Esophagus squamous epithelium (tissue), 5 donors: ENCODE data around the gene SLC35E2B. TPM values are rescaled to one million over a fixed set of nuclear protein-coding genes. Genes with fewer than 3 reads are reported as not detected.
"Not testable (repeated sequence)": the region's sequence is repeated elsewhere in the genome, so short reads cannot be mapped to it uniquely, and the experiment has no call there.

Experiments used
- DNase-seq: peaks from one replicate; lab custom pipeline; 2025; lab: John Stamatoyannopoulos, UW
- H3K27ac ChIP-seq, 4 donors: fragments of 200-600 bp; sonication (generic); one replicate each; pipeline ENCODE4 v1.5.1; 2016 to 2019; ENCODE audit warnings: mild to moderate bottlenecking in 1 of 4
- H3K27me3 ChIP-seq, 4 donors: fragments of 200-600 bp; sonication (generic); 1 replicate in 3 of 4; 2 replicates in 1 of 4; pipeline versions ENCODE4 v1.5.1 to v1.6.0; 2017 to 2021; ENCODE audit warnings: antibody characterized with exemption in 1 of 4
- H3K36me3 ChIP-seq, 3 donors: fragments of 200-600 bp; sonication (generic); one replicate each; pipeline ENCODE4 v1.5.1; 2016 to 2019
- H3K4me1 ChIP-seq, 3 donors: fragments of 200-600 bp; sonication (generic); one replicate each; pipeline ENCODE4 v1.5.1; 2017 to 2019
- H3K4me3 ChIP-seq, 4 donors: fragments of 200-600 bp; sonication (generic); 1 replicate in 3 of 4; 2 replicates in 1 of 4; pipeline ENCODE4 v1.5.1; 2016 to 2019; ENCODE audit warnings: mild to moderate bottlenecking in 2 of 4, moderate library complexity in 1 of 4
- H3K9me3 ChIP-seq, 3 donors: fragments of 200-600 bp; sonication (generic); one replicate each; pipeline ENCODE4 v1.5.1; 2016 to 2019
- POLR2A ChIP-seq, 4 donors: fragments of 450-650 bp; IDR thresholded peaks; one replicate each; pipeline ENCODE4 v1.6.1; 2017; ENCODE audit warnings: antibody characterized with exemption in 4 of 4, mild to moderate bottlenecking in 4 of 4, moderate library complexity in 3 of 4
- WGBS, 2 donors: methylation state at CpG; one replicate each; pipeline ENCODE4 v1.1.5; 2018; 5-methylcytosine and 5-hydroxymethylcytosine counted together
- intact Hi-C: fragments of 100-400 bp; cut with DNase I; formaldehyde crosslinking; loops from one replicate; pipeline ENCODE4 v1.15.0; 2022
- total RNA-seq, 4 donors: library from RNA; depleted of rRNA; stranded (reverse); fragments of >200 nt; gene quantifications; one replicate each; pipeline ENCODE4 v1.1.0, GENCODE V29; 2016
- TF ChIP-seq, protein P1 (sequence below), 6 experiments: fragments of 450-650 bp in 4 of 6; fragments of 200-600 bp in 2 of 6; sonication (generic) in 2 of 6; IDR thresholded peaks; one replicate each; pipeline ENCODE4 v1.5.1; 2016 to 2019; ENCODE audit warnings: antibody characterized with exemption in 6 of 6, mild to moderate bottlenecking in 4 of 6, moderate library complexity in 4 of 6
- donor health status: DM: yes; HTN: yes; CAD: no.

The SLC35E2B gene
- total RNA-seq, result 10 to 100 TPM; 13.2 to 34.3 (median 25.7) TPM

DNA sequence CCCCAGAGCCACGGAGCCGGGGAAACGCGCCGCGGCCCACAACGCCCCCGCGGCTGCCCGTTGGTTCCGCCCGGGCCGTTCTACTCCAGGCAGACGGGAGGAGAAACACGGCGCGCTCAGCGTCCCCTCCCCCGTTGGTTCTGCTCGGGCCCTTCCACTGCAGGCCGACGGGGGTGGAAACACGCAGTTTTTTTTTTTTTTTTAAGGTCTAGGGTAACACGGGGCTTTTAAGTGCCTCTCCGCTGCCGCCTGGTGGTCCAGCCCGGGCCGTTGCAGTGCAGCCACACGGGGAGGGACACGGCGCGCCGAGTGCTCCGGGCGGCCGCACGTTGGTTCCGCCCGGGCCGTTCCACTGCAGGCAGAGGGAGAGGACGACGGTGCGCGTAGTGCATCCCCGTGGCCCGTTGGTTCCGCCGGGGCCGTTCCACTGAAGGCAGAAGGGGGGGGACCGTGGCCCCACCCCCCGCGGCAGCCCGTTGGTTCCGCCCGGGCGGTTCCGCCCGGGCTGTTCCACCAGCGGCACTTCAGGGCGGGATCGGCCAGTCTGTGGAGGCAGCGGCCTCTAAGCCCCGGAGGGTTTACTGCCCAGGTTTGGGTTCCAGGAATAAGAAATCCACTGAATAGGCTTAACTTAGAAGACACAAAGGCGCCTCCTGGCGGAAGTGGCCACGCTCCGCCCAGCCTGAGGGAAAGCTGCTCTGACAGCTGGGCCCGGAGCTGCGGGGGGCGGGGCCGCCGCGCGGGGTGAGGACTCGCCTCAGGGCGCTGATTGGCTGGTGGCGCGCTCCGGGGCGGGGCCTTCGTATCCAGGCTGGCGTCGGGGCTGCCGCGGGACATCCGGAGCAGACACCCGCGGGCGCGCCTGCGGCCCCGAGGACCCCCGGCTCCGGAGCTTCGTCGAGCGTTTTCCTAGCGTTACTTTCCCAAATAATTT is at the start of gene SLC35E2B:
Gene SLC35E2B, minus strand, starts transcription at position 82 of the 934 bp plus-strand sequence. CDS start 16,096 bp downstream, outside the sequence.
- H3K4me1 ChIP-seq, result peaks cover 0 to 24% (median 0%) of the 10 kb centered on the region in 3 donors
- peak; percentile 42 for DNase-seq
- peak within 1 kb of the TSS; percentile 85 to 96 (median 90) for H3K27ac ChIP-seq
- WGBS, 2 donors, result no CpG with 5 or more reads among the region's 98 CpGs
- TF ChIP-seq, protein P1, sequence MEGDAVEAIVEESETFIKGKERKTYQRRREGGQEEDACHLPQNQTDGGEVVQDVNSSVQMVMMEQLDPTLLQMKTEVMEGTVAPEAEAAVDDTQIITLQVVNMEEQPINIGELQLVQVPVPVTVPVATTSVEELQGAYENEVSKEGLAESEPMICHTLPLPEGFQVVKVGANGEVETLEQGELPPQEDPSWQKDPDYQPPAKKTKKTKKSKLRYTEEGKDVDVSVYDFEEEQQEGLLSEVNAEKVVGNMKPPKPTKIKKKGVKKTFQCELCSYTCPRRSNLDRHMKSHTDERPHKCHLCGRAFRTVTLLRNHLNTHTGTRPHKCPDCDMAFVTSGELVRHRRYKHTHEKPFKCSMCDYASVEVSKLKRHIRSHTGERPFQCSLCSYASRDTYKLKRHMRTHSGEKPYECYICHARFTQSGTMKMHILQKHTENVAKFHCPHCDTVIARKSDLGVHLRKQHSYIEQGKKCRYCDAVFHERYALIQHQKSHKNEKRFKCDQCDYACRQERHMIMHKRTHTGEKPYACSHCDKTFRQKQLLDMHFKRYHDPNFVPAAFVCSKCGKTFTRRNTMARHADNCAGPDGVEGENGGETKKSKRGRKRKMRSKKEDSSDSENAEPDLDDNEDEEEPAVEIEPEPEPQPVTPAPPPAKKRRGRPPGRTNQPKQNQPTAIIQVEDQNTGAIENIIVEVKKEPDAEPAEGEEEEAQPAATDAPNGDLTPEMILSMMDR (IDR thresholded peaks at IDR 0.05), result peak in 2 of 6 experiments; percentile 9 to 41
- H3K9me3 ChIP-seq, H3K27me3 ChIP-seq, H3K36me3 ChIP-seq, intact Hi-C loops: not testable (repeated sequence)
- peak within 1 kb of the TSS; percentile 50 to 69 (median 62) for H3K4me3 ChIP-seq

DNA sequence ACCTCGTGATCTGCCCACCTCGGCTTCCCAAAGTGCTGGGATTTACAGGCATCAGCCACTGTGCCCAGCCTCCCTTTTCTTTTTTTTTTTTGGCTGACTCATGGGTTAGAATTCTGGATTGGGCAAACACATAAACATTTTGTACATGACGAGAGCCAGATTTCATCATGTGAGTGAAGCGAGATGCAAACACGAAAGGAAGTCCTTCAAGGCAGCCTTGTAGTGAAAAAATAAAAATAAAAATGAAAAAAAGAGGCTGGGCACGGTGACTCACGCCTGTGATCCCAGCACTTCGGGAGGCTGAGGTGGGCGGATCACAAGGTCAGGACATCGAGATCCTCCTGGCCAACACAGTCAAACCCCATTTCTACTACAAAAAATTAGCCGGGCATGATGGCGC is 48.4 kb upstream of the SLC35E2B start:
- 34 to 51% methylated on average over 9 to 12 of the region's 12 CpGs for WGBS, 2 donors
- Histone ChIP-seq H3K27ac (peak overlapping the region; percentile 31 to 71 (median 56)), H3K36me3 (peaks cover 0 to 25% (median 0%) of the 10 kb centered on the region in 3 donors)
- H3K4me1 ChIP-seq, H3K27me3 ChIP-seq, H3K9me3 ChIP-seq, intact Hi-C loops, DNase-seq, H3K4me3 ChIP-seq: not testable (repeated sequence)

DNA sequence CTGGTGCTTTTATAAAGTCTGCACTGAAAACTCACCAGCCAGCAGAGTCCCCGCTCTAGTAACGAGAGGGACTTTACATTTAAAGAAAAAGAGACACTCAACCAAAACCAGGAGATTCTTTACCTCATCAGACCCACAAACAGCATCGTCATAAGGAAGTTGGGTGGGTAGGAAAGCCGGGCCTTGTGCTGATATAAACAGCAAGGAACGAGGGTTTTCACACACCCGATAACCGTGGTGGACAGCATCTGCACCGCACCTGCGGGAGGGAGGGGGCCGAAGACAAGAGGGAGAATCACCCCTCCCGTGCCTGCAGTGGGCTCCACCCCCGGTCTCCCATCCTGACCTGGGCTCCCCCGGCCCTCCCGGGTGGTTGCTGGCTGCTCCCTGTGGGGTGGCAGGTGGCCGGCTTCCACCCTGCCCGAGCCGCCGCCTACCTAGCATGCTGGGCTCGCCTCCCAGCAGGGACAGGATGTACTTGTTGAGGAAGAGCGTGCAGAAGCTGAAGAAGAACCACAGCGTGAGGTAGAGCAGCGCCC is 46.3 kb upstream of the SLC35E2B start:
- H3K4me1 ChIP-seq, H3K27ac ChIP-seq, H3K4me3 ChIP-seq, H3K27me3 ChIP-seq, DNase-seq, H3K9me3 ChIP-seq, intact Hi-C loops: not testable (repeated sequence)
- peaks cover 0 to 43% (median 0%) of the 10 kb centered on the region in 3 donors for H3K36me3 ChIP-seq
- WGBS, 2 donors, result no CpG with 5 or more reads among the region's 22 CpGs

DNA sequence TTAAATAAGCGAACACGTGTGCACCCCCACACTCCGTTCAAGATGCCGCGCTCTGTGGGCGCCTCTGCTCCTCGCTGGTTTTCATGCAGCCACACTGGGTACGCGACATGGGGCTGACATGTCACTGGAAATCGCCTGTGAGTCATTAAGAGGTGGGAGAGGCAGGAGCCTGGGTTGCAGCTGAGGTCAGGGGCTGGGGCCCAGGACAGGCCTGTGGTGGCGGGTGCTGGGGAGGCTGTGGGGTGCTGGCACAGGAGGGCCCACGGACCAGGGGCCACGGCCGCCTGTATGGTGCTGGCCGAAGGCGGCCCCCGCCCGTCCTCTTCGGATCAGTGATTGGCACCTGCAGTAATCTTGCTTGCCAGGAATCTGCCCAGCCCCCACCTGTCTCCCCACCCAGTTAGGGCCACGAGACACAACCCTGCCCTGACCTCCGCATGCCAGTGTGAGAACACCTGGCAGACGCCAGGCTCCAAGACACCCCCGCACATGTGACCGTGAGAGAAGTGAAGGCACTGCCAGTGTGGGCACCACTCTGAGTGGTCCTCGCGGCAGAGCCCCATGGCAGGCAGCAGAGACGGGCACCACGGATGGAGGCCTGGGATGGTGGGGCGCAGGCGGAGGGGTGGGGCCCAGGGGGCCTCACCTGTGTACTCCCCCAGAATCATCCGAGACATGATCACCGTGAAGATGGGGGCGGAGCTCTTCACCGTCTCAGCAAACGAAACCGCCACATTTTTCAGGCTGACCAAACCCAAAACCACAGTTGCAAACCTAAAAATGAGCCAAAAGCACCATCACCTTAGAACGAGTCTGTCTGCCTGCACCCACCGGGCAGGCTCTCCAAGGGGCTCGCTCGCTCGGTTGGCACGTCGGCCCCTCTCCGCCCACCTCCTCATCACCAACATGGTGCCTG is 45.3 kb upstream of the SLC35E2B start:
- DNase-seq, H3K27ac ChIP-seq, H3K4me3 ChIP-seq, H3K4me1 ChIP-seq, H3K9me3 ChIP-seq, intact Hi-C loops, H3K27me3 ChIP-seq: not testable (repeated sequence)
- WGBS, 2 donors, result 69 to 89% methylated on average over 3 to 19 of the region's 44 CpGs
- peaks cover 0 to 52% (median 1%) of the 10 kb centered on the region in 3 donors for H3K36me3 ChIP-seq

DNA sequence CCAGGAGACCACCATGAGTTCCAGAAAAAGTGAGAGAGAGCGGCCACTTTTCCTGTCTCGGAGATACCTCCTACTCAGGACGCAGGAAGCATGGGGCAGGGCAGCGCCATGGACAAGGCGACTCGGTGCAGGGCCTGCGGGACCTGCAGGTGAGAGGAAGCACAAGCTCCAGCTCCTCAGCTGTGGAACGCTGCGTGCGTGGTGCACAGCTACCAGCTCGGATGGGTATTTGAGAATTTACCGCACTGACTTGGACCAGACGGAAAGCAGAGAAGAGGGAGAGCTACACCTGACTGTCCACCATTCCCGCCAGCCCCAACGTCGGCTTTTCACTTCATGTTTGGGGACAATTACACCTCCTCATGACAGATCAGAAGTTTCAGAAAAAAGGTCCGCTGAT is 39.8 kb upstream of the SLC35E2B start:
- Histone ChIP-seq H3K27me3 (no peaks in the 10 kb centered on the region), H3K27ac (no peak overlapping the region), H3K36me3 (peaks cover 4 to 61% (median 22%) of the 10 kb centered on the region in 3 donors), H3K4me3 (no peak overlapping the region), H3K4me1 (no peaks in the 10 kb centered on the region), H3K9me3 (no peaks in the 10 kb centered on the region)
- no peak for DNase-seq
- TF ChIP-seq, protein P1 (IDR thresholded peaks at IDR 0.05), result no peak
- no peak for TF ChIP-seq POLR2A (IDR thresholded peaks at IDR 0.05)
- intact Hi-C loops, result no loop called here
- 91 to 95% methylated on average over 16 to 17 of the region's 17 CpGs for WGBS, 2 donors

DNA sequence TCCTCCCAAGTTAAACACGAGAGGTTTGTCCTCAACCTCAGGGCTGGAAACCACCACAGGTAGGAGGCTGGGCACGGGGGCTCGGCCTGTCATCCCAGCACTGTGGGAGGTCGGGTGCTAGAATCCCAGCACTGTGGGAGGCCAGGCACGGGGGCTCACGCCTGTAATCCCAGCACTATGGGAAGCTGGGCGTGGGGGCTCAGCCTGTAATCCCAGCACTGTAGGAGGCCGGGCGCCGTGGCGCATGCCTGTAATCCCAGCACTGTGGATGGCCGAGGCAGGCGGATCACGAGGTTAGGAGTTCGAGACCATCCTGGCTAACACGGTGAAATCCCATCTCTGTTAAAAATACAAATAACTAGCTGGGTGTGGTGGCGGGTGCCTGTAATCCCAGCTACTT is 38.3 kb upstream of the SLC35E2B start:
- Histone ChIP-seq H3K9me3 (no peaks in the 10 kb centered on the region), H3K4me3 (no peak overlapping the region), H3K4me1 (no peaks in the 10 kb centered on the region), H3K27me3 (no peaks in the 10 kb centered on the region), H3K36me3 (peaks cover 4 to 54% (median 22%) of the 10 kb centered on the region in 3 donors), H3K27ac (no peak overlapping the region)
- 94 to 95% methylated on average over 5 to 8 of the region's 17 CpGs for WGBS, 2 donors
- intact Hi-C loops, result no loop called here
- no peak for DNase-seq
- TF ChIP-seq, protein P1 (IDR thresholded peaks at IDR 0.05), result no peak
- TF ChIP-seq POLR2A (IDR thresholded peaks at IDR 0.05), result no peak

DNA sequence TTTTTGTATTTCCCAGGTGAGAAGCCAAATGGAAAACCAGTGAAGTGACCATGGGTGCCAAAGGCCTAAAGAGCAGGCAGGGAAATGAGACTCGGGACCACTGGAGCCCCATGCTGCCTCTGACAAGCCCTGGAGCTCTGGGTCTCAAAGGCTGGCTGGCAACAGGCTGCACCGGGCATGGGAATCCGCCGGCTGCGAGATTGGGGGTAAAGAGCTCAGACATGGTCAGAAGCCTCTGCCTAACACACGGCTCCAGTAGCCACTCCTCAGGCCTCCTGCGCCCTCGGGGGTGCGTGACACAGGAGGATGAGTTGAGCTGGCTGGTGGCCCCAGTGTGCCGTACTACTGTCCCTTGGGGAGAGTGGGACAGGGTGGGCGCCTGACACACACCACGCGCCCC is 37.6 kb upstream of the SLC35E2B start:
- peaks cover 4 to 52% (median 22%) of the 10 kb centered on the region in 3 donors for H3K36me3 ChIP-seq
- H3K4me1 ChIP-seq, DNase-seq, H3K27ac ChIP-seq, H3K9me3 ChIP-seq, intact Hi-C loops, H3K4me3 ChIP-seq, H3K27me3 ChIP-seq: not testable (repeated sequence)
- WGBS, 2 donors, result no CpG with 5 or more reads among the region's 13 CpGs

DNA sequence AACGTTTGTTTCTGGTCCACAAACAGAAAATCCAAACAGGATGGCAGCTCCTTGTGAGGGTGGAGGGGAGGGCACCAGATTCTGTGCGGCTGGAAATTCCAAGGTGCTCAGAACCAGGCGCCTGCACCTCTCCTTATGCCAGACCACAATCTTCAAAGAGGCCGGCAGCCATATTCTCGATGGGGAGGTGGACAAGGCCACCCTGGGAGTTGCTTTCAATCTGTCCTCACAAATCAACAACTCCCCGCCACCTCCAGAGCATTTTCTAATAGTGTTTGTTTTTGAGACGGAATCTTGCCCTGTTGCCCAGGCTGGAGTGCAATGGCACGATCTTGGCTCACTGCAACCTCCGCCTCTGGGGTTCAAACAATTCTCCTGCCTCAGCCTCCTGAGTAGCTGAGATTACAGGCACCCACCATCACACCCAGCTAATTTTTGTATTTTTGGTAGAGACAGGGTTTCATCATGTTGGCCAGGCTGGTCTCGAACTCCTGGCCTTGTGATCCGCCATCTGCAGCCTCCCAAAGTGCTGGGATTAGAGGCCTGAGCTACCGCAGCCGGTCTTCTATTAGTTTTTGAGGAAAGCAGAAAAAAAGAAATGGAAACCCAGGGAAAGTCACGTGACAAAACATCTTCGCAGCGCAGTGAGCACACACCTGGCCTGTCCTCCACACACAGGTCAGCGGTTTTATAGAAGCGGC is 36.7 kb upstream of the SLC35E2B start:
- H3K4me1 ChIP-seq, intact Hi-C loops: not testable (repeated sequence)
- 91 to 100% methylated on average over 2 to 14 of the region's 18 CpGs for WGBS, 2 donors

More for the DNA sequence above, 36.7 kb upstream of the SLC35E2B start:
- Histone ChIP-seq H3K27ac (peak overlapping the region in 2 of 4 donors; percentile 4 to 59), H3K36me3 (peaks cover 4 to 42% (median 22%) of the 10 kb centered on the region in 3 donors)
- H3K27me3 ChIP-seq, H3K4me3 ChIP-seq, H3K9me3 ChIP-seq, DNase-seq: not testable (repeated sequence)
